GM19025 (cell line): Measurements from ENCODE around the gene ADORA2B.

Source experiments
- ATAC-seq: cut with Tn5 transposase; IDR thresholded peaks from one replicate; pipeline ENCODE4 v1.9.1; 2021; ENCODE audit warnings: mild to moderate bottlenecking, low read depth, moderate library complexity; ENCODE audit not compliant: unreplicated experiment

Gene ADORA2B

DNA sequence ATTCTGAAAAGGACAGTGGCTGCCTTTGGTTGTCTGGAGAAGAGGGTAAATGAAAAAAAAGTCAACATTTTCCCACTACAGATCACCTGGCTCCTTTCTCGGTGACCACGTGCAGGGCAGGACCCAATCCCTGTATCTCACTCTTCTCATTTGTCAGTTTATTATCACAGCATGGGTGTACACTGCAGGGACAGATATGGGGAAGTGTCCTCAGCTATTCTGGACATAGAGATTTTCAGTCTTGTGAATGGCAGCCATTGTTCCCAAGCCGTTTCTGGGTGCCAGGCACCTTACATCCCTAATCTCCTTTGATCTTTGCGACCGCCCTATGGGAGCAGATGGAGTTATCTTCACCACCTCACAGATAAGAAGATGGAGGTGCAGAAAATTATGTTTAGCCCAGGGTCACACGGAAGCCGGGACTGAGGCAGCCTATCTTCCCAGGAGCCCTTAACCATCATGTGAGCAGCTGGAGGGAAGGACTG is 7.2 kb downstream of the ADORA2B start:
- no peak for ATAC-seq

DNA sequence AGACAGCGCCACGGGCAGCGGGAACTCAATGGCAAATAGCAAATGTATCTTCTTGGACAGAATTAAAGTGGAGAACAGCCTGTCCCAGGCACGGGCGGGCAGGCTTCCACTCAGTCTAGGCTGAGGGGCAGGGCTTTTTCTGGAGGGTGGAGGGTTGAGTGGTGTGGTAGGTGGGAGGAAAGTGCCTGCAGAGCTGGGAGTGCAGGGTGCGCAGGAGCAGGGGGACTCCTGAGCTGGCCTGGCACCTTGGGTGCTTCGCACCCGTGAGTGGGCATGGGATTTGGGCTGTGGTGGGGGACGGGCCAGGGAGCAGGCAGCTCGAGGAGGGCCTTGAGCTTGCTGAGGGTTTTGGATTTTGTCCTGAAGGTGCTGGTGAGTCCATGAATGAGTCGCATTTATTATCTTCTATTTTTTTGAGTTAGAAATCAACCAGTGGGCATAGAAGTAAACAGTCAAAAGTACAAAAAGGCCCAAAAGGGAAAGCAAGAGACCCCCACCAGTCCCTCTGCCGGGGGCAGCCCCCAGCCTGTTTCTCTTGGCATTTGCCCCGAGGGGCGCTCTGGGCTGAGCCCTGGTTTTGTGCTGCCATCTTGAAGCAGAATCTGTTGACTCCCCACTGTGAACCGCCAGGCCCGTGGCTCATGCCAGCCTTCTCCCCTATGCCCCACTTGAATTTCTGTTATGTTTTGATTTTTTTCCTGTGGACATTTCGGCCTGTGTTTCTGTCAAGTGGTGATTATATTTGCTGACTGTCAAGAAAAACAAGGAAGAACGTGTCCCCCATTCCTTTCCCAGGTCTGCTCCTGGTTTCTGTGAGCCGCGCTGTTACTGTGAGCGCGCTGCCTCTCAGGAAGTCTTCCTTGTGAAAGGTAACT is 8.2 kb downstream of the ADORA2B start:
- ATAC-seq, result no peak

DNA sequence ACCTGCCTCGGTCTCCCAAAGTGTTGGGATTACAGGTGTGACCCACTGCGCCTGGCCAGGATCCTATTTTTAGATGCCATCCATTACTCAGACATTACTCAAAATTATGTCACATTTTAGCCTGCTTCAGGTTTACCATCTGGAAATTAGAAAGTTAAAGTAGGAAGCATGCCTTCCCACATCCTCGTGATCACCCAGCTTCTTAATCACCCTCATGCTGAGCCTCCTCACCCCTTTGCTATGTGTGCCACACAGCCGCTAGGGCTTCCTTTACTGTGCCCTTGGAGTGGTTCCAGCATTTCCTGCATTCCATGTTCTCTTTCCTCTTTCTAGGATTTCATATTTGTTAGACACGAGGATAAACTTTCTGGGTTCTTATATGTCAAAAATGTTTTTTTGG is 9.3 kb downstream of the ADORA2B start:
- ATAC-seq, result no peak

DNA sequence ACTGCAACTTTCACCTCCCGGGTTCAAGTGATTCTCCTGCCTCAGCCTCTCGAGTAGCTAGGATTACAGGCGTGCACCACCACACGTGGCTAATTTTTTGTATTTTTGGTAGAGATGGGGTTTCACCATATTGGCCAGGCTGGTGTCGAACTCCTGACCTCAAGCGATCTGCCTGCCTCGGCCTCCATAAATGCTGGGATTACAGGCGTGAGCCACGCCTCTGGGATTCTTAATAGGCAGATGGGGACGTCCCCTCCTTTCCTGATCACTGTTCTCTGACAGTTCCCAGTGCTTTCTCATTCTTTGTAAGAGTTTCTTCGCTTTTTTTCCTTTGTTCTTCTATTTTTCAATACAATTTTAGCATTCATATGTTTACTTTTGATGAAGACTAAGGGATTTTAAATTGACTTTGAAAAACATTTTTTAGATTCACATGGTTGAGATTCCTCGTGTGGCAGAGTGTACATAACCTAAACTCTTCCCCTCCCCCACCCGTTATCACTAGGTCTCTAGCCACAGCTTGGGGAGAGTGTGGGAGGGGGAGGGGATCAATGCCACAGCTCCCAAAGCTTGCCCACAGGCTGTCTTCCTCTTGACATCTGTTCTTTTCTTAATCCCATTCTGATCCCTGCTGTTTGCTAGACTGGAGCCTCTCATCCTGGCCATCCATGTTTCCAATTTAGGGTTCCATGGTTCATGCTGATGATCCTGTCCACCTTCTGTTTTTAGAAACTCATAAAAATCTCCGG is 11.0 kb downstream of the ADORA2B start:
- no peak for ATAC-seq

DNA sequence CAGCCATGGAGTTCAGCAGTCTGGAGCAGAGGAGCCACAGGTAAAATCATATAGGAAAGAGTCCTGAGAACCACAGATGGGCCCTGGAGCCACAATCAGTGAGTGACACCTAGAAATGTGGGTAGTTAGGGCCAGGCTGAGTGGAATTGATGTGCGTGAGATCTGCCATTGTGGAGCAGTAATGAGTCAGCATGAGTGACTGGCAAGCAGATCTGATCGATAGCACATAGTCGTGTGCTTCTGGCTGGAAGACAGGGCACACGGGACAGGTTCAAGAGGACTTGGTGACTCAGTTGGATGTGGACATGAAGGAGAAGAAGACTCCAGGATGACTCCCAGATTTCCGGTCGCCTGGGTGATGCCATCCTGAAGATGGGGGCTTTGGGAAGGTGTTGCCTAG is 12.3 kb downstream of the ADORA2B start:
- no peak for ATAC-seq

DNA sequence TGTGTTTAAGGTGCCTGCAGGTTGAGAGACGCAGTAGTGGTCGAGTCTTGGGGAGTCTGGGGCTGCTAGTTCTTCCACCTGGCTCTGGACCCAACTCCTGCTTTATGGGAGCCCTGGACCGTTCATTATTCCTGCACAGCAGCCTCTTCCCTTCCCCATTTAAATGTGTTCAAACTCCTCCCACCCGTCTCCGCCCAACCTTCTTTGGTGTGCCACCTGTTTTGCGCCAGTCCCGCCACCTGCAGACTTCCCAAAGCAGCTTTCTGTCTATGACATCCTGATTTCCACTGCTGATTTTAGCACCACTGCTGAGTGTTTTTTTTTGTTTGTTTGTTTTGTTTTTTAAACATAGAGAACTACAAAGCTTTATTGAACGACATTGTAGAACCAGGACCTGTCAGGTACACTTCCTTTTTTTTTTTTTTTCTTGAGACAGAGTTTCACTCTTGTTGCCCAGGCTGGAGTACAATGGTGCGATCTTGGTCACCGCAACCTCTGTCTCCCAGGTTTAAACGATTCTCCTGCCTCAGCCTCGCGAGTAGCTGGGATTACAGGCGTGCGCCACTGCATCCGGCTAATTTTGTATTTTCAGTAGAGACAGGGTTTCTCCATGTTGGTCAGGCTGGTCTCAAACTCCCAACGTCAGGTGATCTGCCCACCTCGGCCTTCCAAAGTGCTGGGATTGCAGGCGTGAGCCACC is 12.8 kb downstream of the ADORA2B start:
- ATAC-seq, result no peak

DNA sequence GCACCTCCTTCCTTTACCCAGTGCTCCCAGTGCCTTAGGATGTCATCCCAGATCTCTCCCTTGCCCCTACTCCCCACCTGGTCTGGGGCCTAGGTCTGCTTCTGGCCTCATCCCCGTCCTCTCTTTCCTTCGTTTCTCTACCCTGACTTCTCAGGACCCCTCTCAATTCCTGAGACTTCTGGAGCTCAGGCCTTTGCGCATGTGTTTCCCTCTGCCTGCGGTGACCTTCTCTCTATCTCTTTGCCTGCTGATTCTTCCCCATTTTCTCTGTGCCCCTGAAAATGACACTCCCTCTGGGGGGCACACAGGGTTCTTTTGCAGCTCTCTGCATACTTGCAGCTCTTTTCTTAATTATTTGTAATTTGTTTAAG is 13.5 kb downstream of the ADORA2B start:
- no peak for ATAC-seq

DNA sequence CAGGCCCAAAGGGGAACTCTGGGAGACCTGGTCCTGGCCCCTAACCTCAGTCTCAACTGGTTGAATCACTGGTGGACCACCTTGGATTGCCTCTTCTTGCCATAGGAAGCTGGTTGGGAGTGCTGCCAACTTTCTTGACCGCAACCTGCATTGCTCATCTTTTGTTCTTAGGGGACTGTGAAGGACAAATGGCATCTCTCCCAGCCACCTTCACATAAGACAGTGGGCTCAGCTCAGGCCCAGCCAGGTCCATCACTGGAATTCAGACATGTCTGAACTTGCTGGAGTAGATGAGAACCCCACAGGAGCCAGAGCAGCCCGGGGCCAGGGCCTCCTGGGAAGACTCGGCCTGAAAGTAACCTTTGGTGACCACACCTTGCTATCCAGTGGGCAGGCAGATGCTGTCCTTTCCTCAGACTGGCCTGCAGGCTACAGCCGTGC is 18.8 kb downstream of the ADORA2B start:
- ATAC-seq, result no peak

DNA sequence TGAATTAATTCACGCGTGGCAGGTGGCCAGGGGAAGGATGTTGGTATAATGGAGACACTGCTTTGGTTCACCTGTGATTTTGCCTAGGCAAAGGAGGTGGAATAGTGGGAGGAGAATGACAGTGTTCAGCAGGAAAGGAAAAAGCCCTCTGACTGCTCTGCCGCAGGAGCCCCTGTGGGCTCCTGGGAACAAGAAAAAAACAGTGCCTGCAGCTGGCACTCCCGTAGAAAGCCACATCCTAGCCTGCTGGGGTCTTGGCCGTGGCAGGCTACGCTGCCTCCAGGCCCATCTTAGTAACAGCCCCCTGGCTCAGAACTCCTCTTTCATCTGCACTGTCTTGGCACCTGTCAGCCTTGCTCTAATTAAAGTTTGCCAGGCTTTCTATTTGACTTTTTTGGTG is 20.6 kb downstream of the ADORA2B start:
- no peak for ATAC-seq

DNA sequence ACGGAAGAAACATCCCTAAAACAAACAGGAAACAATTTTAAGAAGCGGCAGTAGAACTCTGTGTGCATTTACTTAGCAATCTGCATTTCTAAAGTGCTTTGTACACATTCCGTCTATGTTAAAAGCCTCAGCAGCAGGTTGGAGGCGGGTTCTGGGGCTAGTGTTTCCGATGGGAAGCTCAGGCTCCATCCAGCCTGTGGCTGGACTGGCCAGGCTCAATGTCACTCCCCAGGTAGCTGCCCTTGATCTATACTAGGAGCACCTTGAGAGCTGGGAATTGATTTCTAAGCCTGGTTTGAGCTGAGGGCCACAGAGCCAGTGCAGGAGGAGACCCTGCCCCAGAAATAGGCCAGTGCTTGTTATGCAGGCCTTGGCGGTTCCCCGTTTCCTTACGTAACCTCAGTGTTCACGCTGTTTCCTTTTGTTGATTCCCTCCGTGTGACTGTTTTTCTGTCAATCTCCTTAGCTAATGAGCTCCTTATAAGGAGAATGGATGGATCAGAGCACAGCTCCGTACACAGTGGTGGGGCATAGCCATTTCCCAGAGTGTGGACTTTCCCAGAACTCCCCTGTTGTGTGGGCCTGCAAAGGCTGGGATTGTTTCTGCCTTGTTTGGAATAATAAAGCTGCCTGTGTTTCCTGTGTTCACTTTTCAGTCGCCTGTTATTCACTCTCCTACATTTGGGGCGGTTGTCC is 21.4 kb downstream of the ADORA2B start:
- no peak for ATAC-seq

DNA sequence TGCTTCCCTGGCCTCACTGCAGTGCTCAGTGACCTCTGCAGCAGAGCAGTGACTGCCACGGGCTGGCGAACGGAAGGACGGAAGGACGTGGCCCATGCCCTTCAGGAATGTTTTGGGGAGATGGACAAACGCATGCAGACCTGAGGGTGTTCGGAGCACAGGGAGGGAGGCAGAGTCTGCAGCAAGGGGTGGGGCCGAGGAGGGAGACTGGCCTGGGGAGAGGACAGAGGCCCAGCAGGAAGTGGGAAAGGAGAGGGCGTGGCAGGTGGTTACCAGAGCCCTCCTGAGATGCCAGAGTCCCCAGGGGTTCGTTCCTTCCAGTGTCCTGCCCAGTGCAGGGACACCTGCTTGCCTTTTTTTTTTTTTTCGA is 21.9 kb downstream of the ADORA2B start:
- ATAC-seq, result no peak

DNA sequence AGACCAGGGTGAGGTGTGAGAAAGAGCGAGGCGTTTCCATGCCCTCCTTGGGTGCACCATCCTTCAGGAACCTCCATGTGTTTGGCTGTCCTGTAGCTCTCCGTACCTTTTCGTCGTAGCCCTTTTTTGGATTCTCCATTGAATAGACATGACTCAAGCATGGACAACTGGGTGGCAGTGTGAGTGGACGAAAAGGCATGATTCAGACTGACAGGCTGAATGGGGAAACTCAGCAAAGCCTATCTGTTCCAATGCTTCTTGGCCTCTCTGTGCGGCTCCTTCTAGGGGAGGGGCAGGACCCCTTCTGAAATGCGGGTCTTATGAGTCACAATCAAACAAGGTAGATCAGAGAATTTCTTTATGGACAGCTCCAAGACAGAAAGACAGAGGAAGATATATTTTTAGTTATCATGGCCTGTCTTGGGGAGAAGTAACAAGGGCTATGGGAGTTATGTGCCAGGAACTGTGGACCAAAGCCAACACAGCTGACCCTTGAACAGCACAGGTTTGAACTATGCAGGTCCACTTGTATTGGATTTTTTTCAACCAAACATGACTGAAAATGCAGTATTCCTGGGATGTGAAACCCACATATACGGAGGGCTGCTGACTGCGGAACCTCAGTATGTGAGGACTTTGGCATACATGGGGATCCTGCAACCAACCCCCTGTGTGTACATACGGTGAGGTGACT is 22.9 kb downstream of the ADORA2B start:
- ATAC-seq, result no peak

DNA sequence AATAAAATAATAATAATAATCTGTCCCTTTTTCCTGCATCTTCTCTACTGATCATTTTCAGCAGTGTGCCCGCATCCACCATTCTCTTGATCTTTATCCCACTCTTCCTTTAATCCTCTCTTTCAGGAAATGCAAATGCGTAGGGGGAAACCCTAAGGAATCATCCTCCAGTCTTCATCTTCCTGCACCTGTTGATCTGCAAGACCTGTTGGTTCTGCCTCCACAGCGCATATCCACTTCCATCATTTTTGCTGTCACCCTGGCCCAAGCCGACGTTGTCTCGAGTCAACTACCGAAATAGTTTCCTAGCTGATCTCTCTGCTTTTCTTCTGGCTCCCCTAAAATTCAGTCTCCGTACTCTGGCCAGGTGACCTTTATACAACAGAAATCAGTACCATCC is 24.5 kb downstream of the ADORA2B start:
- ATAC-seq, result no peak

DNA sequence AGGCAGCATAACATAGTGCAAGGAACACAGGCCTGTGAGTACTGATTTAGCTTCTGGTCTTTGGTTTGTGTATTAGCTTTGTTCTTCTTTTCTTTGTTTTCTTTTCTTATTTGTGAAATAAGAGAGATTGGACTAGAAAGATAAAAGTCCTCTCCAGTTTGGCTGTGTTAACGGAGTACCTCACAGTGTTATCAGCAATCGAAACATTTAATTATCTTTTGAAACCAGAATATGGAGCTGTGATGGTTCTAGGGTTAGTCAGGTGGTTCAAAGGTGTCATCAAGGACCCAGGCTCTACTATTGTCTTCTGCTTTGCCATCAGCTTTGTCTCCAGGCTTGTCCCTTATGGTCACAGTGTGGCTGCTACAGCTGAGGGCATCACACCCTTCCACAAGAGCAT is 25.6 kb downstream of the ADORA2B start:
- no peak for ATAC-seq

DNA sequence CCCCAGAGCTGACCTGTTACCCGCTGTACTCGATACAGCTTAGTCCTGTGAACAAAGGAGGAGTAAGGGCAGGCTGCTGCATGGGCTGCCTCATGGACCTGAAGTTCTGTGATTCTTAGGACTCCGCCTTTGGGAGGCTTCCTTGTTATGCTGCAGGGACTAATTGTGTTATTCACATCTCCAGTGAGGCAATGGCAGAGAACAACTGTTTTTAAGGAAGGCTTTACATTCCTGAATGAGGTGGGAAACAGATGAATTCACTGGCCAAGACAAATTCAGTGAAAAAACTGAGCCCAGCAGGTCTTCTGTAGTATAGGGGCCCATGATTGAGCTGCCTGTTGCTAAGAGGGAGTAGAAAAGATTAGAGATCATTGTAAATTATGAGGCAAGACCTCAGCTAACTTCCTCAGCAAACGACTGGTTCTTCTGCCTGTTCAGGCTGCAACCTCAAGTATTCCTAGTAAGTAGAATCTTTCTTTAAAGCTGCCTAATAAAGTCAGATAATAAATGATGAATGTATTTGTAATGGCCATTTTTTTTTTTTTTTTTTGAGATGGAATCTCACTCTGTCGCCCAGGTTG is 26.3 kb downstream of the ADORA2B start:
- no peak for ATAC-seq

DNA sequence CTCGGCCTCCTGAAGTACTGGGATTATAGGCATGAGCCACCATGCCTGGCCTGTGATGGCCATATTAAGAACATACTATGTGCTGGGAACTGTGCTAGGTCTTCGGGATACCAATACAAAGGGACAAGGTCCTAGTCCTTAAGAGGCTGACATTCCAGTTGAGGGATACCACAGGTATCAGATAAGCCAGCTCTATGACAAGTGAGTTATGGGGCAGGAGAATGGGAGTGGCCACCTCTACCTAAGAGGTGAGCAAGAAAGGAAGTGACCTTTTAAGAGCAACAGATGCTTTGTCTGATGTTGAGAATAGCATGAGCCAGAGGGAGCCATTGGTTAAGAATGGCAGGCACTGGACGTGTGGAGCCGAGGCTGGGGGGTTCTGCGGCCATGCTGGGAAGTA is 27.0 kb downstream of the ADORA2B start:
- no peak for ATAC-seq

DNA sequence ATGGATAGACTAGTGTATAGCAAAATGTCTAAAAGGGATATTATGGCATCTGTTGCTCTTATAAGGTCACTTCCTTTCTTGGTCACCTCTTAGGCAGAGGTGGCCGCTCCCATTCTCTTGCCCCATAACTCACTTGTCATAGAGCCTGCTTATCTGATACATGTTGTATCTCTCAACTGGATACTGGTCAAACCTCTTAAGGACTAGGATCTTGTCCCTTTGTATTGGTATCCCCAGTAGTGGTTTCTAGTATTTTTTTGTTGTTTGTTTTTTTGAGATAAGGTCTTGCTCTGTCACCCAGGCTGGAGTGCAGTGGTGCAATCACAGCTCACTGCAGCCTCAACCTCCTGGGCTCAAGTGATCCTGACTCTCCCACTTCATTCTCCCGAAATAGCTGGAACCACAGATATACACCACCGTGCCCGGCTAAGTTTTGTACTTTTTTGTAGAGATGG is 27.6 kb downstream of the ADORA2B start:
- no peak for ATAC-seq

DNA sequence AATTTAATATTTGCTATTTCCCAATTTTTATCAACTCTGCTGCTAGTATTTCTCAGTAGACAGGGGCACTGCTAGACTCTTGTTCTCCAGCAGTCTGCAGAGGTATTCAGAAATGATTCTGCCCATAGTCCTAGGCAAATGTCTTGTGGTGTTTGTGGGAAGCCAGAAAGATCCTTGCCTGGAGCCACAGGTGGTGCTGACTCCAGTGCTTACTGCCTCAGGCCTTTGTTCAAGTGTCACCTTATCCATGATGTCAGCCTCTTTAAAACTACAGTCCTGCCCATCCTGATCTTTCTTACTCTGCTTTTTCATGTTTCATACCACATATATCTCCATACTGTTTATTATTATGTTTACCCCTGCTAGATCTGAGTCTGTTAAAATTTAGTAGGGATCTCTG is 28.1 kb downstream of the ADORA2B start:
- ATAC-seq, result no peak

DNA sequence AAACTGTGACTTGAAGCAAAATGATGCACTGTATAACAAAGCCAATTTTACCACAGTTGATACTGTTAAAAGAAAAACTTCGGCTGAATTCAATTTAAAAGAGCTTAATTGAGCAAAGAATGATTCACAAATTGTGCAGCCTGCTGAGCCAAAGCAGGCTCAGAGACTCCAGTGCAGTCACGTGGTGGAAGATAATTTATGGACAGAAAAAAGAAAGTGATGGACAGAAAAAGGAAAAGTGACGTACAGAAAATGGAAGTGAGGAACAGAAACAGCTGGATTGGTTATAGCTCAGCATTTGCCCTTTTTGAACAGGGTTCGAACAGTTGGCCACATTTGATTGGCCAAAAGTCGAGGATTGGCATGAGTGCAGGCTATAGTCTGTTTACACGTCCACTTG is 28.9 kb downstream of the ADORA2B start:
- no peak for ATAC-seq

DNA sequence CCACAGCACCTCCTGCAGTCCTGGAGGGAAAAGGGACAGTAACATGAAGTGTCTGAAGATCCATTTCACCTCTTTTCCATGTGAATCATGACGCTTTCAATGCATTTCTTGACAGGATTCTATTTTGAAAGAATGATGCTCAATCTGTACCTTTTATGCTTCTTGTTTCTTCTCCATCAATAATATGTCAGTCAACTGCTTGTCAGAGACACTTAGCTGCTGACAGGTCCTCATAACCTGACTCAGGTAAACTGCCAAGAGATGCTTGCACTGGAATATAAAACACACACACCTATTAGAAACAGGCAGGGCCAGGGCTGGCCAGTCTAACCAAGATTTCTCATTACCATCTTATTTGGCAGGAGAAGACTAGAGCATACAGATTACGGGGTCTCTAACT is 33.0 kb downstream of the ADORA2B start:
- no peak for ATAC-seq
